ENCODE measurements around the gene VEGFB. TPM values are rescaled to one million over a fixed set of nuclear protein-coding genes. Genes with fewer than 3 reads are reported as not detected.

VEGFB gene
- total RNA-seq, 4 donors from 2014 or later = 56.1 to 75.0 (median 65.5) TPM

GRCh38 chr11:64278576-64279190 is 44.3 kb downstream of the VEGFB start:
- Histone ChIP-seq H3K9me3 (no peaks in the 10 kb centered on the region), H3K36me3 (peaks cover 14% of the 10 kb centered on the region), H3K27me3 (no peaks in the 10 kb centered on the region), H3K27ac (no peak overlapping the region), H3K4me1 (peaks cover 23% of the 10 kb centered on the region), H3K4me3 (no peak overlapping the region)
- WGBS = 88% methylated on average over 8 of the region's 8 CpGs
- no peak for DNase-seq (ENCODE audit: low spot score in 2 of 2)
- TF ChIP-seq EP300 (IDR thresholded peaks at IDR 0.05) = no peak
- TF ChIP-seq POLR2AphosphoS5 (IDR thresholded peaks at IDR 0.05) = no peak
- no peak for TF ChIP-seq POLR2A (IDR thresholded peaks at IDR 0.05)
- TF ChIP-seq CTCF (IDR thresholded peaks at IDR 0.05) = no peak

- Histone ChIP-seq H3K4me3 (no peak overlapping the region), H3K27me3 (no peaks in the 10 kb centered on the region), H3K9me3 (no peaks in the 10 kb centered on the region), H3K27ac (no peak overlapping the region), H3K4me1 (peaks cover 33% of the 10 kb centered on the region), H3K36me3 (peaks cover 9% of the 10 kb centered on the region)
- DNase-seq (ENCODE audit: low spot score in 2 of 2) = no peak
- TF ChIP-seq CTCF (IDR thresholded peaks at IDR 0.05) (no peak), EP300 (IDR thresholded peaks at IDR 0.05) (no peak), POLR2A (IDR thresholded peaks at IDR 0.05) (no peak), POLR2AphosphoS5 (IDR thresholded peaks at IDR 0.05) (no peak)
- WGBS = 92% methylated on average over 22 of the region's 22 CpGs
These were observed 47.8 kb downstream of the VEGFB start for GRCh38 chr11:64281957-64282770.

GRCh38 chr11:64283092-64283491 is 48.7 kb downstream of the VEGFB start:
- Histone ChIP-seq H3K4me3 (no peak overlapping the region), H3K27ac (no peak overlapping the region), H3K27me3 (no peaks in the 10 kb centered on the region), H3K9me3 (no peaks in the 10 kb centered on the region), H3K36me3 (peaks cover 9% of the 10 kb centered on the region), H3K4me1 (peaks cover 29% of the 10 kb centered on the region)
- no peak for DNase-seq (ENCODE audit: low spot score in 2 of 2)
- WGBS = 83% methylated on average over 3 of the region's 3 CpGs
- TF ChIP-seq EP300 (IDR thresholded peaks at IDR 0.05) (no peak), POLR2A (IDR thresholded peaks at IDR 0.05) (no peak), CTCF (IDR thresholded peaks at IDR 0.05) (no peak)

GRCh38 chr11:64284048-64284961 is 49.9 kb downstream of the VEGFB start, which contains the start of gene BAD:
TSS of gene BAD (minus strand) at chr11:64284665. CDS start at chr11:64284368, 297 bp downstream.
- 4% methylated on average over 9 of the region's 44 CpGs for WGBS
- Histone ChIP-seq H3K4me3 (peak within 1 kb of the TSS; percentile 81), H3K36me3 (peaks cover 6% of the 10 kb centered on the region), H3K9me3 (no peaks in the 10 kb centered on the region), H3K27me3 (no peaks in the 10 kb centered on the region), H3K4me1 (peaks cover 29% of the 10 kb centered on the region), H3K27ac (peak within 1 kb of the TSS; percentile 92)
- peak; percentile 97 to 98 for DNase-seq (ENCODE audit: low spot score in 2 of 2)
- TF ChIP-seq POLR2A (IDR thresholded peaks at IDR 0.05) (peak in 1 of 2 donors; percentile 5), POLR2AphosphoS5 (IDR thresholded peaks at IDR 0.05) (no peak), CTCF (IDR thresholded peaks at IDR 0.05) (no peak), EP300 (IDR thresholded peaks at IDR 0.05) (no peak)
